Mesenchymal stem cell (in vitro differentiated cells and primary cell): Measurements from ENCODE around the gene CNN3.

Source experiments
- DNase-seq: peaks from one replicate; pipeline ENCODE4 v3.0.0-alpha.2; 2013
- H2AFZ ChIP-seq: one replicate; pipeline ENCODE4 v1.6.1; 2013; ENCODE audit warnings: low read depth, mild to moderate bottlenecking, control low read depth, inconsistent platforms, low read length, moderate library complexity
- H2AK5ac ChIP-seq: 2 replicates; pipeline ENCODE4 v1.6.1; 2013; ENCODE audit warnings: low read length, moderate library complexity, mild to moderate bottlenecking, inconsistent platforms; ENCODE audit not compliant: severe bottlenecking
- H2BK120ac ChIP-seq: one replicate; pipeline ENCODE4 v1.6.1; 2013; ENCODE audit warnings: low read depth, mild to moderate bottlenecking, inconsistent platforms, low read length, moderate library complexity
- H2BK12ac ChIP-seq, 2 experiments: one replicate each; pipeline ENCODE4 v1.6.1; 2013; ENCODE audit warnings: inconsistent platforms in 2 of 2, low read length in 2 of 2, mild to moderate bottlenecking in 2 of 2, moderate library complexity in 2 of 2, control low read depth in 1 of 2
- H2BK15ac ChIP-seq: one replicate; pipeline ENCODE4 v1.6.1; 2013; ENCODE audit warnings: mild to moderate bottlenecking, low read depth, inconsistent platforms; ENCODE audit not compliant: poor library complexity, severe bottlenecking
- H2BK5ac ChIP-seq: 2 replicates; pipeline ENCODE4 v1.6.1; 2013; ENCODE audit warnings: low read depth, mild to moderate bottlenecking, low read length, control low read depth, inconsistent platforms; ENCODE audit not compliant: poor library complexity, severe bottlenecking
- H3K14ac ChIP-seq, 2 experiments: one replicate each; pipeline ENCODE4 v1.6.1; 2013; ENCODE audit warnings: inconsistent platforms in 2 of 2, low read length in 2 of 2, control low read depth in 1 of 2, mild to moderate bottlenecking in 1 of 2, moderate library complexity in 1 of 2
- H3K18ac ChIP-seq, 2 experiments: one replicate each; pipeline ENCODE4 v1.6.1; 2013; ENCODE audit warnings: inconsistent platforms in 2 of 2, low read length in 2 of 2, control low read depth in 1 of 2, low read depth in 1 of 2, mild to moderate bottlenecking in 1 of 2
- H3K23ac ChIP-seq, 2 experiments: one replicate each; pipeline ENCODE4 v1.6.1; 2013; ENCODE audit warnings: inconsistent platforms in 2 of 2, low read length in 2 of 2, mild to moderate bottlenecking in 2 of 2, moderate library complexity in 2 of 2, control low read depth in 1 of 2
- H3K27ac ChIP-seq: 2 replicates; pipeline ENCODE4 v1.5.1; 2013; ENCODE audit warnings: mild to moderate bottlenecking, moderate library complexity, low read length, control low read depth, inconsistent platforms; ENCODE audit not compliant: poor library complexity, severe bottlenecking
- H3K27me3 ChIP-seq, 2 experiments: 2 replicates each; pipeline versions ENCODE4 v1.6.1 to v1.7.0; 2013; ENCODE audit warnings: low read length in 2 of 2, mild to moderate bottlenecking in 2 of 2, moderate library complexity in 2 of 2, control low read depth in 1 of 2, inconsistent platforms in 1 of 2; ENCODE audit not compliant: control insufficient read depth in 1 of 2, insufficient read depth in 1 of 2
- H3K36me3 ChIP-seq, 2 experiments: 2 replicates each; pipeline versions ENCODE4 v1.6.1 to v1.7.0; 2013; ENCODE audit warnings: low read length in 2 of 2, control low read depth in 1 of 2, inconsistent platforms in 1 of 2, low read depth in 1 of 2, mild to moderate bottlenecking in 1 of 2; ENCODE audit not compliant: insufficient read depth in 2 of 2, control insufficient read depth in 1 of 2
- H3K4ac ChIP-seq, 2 experiments: one replicate each; pipeline ENCODE4 v1.6.1; 2013; ENCODE audit warnings: inconsistent platforms in 2 of 2, low read length in 2 of 2, mild to moderate bottlenecking in 2 of 2, moderate library complexity in 2 of 2, control low read depth in 1 of 2, low read depth in 1 of 2
- H3K4me1 ChIP-seq: 2 replicates; pipeline ENCODE4 v1.6.1; 2013; ENCODE audit warnings: low read depth, low read length, control low read depth; ENCODE audit not compliant: control insufficient read depth, insufficient read depth
- H3K4me2 ChIP-seq: 2 replicates; pipeline ENCODE4 v1.6.1; 2013; ENCODE audit warnings: low read length, mild to moderate bottlenecking, inconsistent platforms; ENCODE audit not compliant: poor library complexity, severe bottlenecking
- H3K4me3 ChIP-seq, 2 experiments: 2 replicates each; pipeline versions ENCODE4 v1.5.1 to v1.7.0; 2013; ENCODE audit warnings: low read length in 2 of 2, mild to moderate bottlenecking in 2 of 2, control low read depth in 1 of 2, low read depth in 1 of 2; ENCODE audit not compliant: insufficient read depth in 1 of 2
- H3K79me1 ChIP-seq: replicated peaks from 2 replicates; pipeline ENCODE4 v1.6.1; 2013; ENCODE audit warnings: mild to moderate bottlenecking, control low read depth, low read length, inconsistent platforms; ENCODE audit not compliant: poor library complexity, severe bottlenecking
- H3K9ac ChIP-seq: 2 replicates; pipeline ENCODE4 v1.7.0; 2013; ENCODE audit warnings: mild to moderate bottlenecking, low read length, moderate library complexity
- H3K9me3 ChIP-seq: 2 replicates; pipeline ENCODE4 v1.7.0; 2013; ENCODE audit warnings: mild to moderate bottlenecking, low read length; ENCODE audit not compliant: control insufficient read depth
- H4K8ac ChIP-seq: one replicate; pipeline ENCODE4 v1.6.1; 2013; ENCODE audit warnings: inconsistent platforms, mild to moderate bottlenecking, low read length, moderate library complexity
- H4K91ac ChIP-seq: one replicate; pipeline ENCODE4 v1.6.1; 2013; ENCODE audit warnings: mild to moderate bottlenecking, low read length, inconsistent platforms
- WGBS: methylation state at CpG from one replicate; pipeline ENCODE4 v1.1.7; 2013; ENCODE audit warnings: mixed read lengths; 5-methylcytosine and 5-hydroxymethylcytosine counted together

The CNN3 gene

GRCh38 chr1:94953107-94953506 lies 26.2 kb upstream of the CNN3 start:
- Histone ChIP-seq H3K79me1 (no peaks in the 10 kb centered on the region), H2BK15ac (no peak overlapping the region), H2BK5ac (no peak overlapping the region), H3K23ac (no peak overlapping the region), H3K14ac (no peak overlapping the region), H2AFZ (no peak overlapping the region), H3K27me3 (no peaks in the 10 kb centered on the region), H3K9ac (no peak overlapping the region), H4K8ac (no peak overlapping the region), H2AK5ac (no peak overlapping the region), H3K36me3 (no peaks in the 10 kb centered on the region), H4K91ac (no peak overlapping the region), H2BK120ac (peak overlapping the region; percentile 54), H3K4ac (no peak overlapping the region), H3K18ac (peak overlapping the region in 1 of 2 experiments; percentile 60), H3K4me2 (no peak overlapping the region), H2BK12ac (peak overlapping the region in 1 of 2 experiments; percentile 96), H3K4me3 (no peak overlapping the region), H3K4me1 (no peaks in the 10 kb centered on the region), H3K9me3 (no peaks in the 10 kb centered on the region), H3K27ac (no peak overlapping the region)
- DNase-seq, result no peak

GRCh38 chr1:94952539-94952938 lies 25.6 kb upstream of the CNN3 start:
- no peak overlapping the region for H2AK5ac ChIP-seq
- H2BK12ac ChIP-seq, result no peak overlapping the region
- no peak overlapping the region for H3K4me3 ChIP-seq
- DNase-seq, result no peak
- no peak overlapping the region for H4K8ac ChIP-seq
- no peak overlapping the region for H3K14ac ChIP-seq
- no peak overlapping the region for H3K27ac ChIP-seq
- no peaks in the 10 kb centered on the region for H3K36me3 ChIP-seq
- no peak overlapping the region for H2AFZ ChIP-seq
- H3K4ac ChIP-seq, result no peak overlapping the region
- H2BK15ac ChIP-seq, result no peak overlapping the region
- H2BK5ac ChIP-seq, result no peak overlapping the region
- H3K4me1 ChIP-seq, result peaks cover 1% of the 10 kb centered on the region
- no peak overlapping the region for H3K18ac ChIP-seq
- H3K79me1 ChIP-seq, result no peaks in the 10 kb centered on the region
- no peaks in the 10 kb centered on the region for H3K9me3 ChIP-seq
- H3K23ac ChIP-seq, result no peak overlapping the region
- no peak overlapping the region for H3K4me2 ChIP-seq
- no peak overlapping the region for H4K91ac ChIP-seq
- no peak overlapping the region for H3K9ac ChIP-seq
- H3K27me3 ChIP-seq, result no peaks in the 10 kb centered on the region
- WGBS, result 100% methylated on average over 4 of the region's 5 CpGs
- no peak overlapping the region for H2BK120ac ChIP-seq

DNA sequence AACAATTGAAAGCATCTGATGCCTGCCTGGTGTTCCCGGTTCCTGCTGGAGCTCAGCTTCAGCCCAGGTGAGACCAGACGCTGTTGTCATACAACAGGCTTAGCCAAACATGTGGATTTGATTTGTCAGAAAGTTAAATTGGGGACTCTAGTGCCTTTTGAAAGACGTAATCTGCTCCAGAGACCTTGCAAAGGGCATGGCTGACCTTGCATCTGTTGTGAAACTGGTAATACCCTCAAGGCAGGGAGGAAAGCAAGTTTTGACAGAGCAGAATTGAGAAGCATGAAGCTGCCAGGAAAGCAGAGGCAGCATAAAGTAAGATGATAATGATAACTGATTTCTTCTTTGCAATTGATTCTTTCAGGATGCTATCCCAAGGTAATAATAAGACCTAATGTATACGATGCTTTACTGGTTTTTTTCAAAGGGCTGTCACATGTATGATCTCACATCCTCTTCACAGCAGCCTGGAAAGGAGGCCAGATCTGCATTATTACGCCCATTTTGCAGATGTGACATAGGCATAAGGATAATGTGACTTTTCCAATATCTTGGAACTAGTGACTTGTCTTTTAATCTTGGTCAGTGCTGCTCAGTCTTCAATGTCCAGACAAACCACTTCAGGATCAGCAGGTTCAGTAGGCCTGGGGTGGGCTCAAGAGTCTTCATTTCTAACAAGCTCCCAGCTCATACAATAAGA lies 24.7 kb upstream of the CNN3 start:
- Histone ChIP-seq H3K18ac (peak overlapping the region in 1 of 2 experiments; percentile 6), H3K4me1 (peaks cover 4% of the 10 kb centered on the region), H3K4ac (no peak overlapping the region), H2AK5ac (no peak overlapping the region), H3K27ac (no peak overlapping the region), H2AFZ (no peak overlapping the region), H3K23ac (no peak overlapping the region), H3K36me3 (no peaks in the 10 kb centered on the region), H3K4me2 (no peak overlapping the region), H4K8ac (no peak overlapping the region), H2BK12ac (peak overlapping the region in 1 of 2 experiments; percentile 14), H3K14ac (no peak overlapping the region), H3K27me3 (no peaks in the 10 kb centered on the region), H2BK120ac (peak overlapping the region; percentile 13), H3K4me3 (no peak overlapping the region), H3K79me1 (no peaks in the 10 kb centered on the region), H3K9me3 (no peaks in the 10 kb centered on the region), H4K91ac (no peak overlapping the region), H2BK15ac (no peak overlapping the region), H2BK5ac (no peak overlapping the region), H3K9ac (no peak overlapping the region)
- no peak for DNase-seq
- 87% methylated on average over 5 of the region's 5 CpGs for WGBS

DNA sequence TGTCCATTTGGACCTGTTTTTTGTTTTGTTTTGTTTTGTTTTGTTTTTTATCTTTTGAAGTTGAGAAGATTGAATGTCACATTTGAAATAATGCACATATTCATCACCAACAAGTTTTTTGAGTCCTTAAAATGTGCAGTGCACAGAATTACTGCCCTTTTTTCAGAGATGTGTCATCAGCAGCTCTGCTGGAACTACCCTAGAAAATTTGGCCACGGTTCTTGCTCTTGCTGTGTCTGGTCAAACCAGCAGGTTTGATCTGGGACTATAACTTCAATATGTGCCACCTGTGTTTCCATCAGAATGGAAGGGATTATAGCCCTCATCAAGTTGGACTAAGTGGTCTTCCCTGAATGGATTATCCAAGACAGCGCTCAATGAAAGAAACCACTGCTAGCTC lies 24.1 kb upstream of the CNN3 start:
- Histone ChIP-seq H3K9ac (no peak overlapping the region), H3K79me1 (no peaks in the 10 kb centered on the region), H3K4me2 (no peak overlapping the region), H3K4me1 (peaks cover 4% of the 10 kb centered on the region), H3K36me3 (no peaks in the 10 kb centered on the region), H2BK12ac (no peak overlapping the region), H2AFZ (no peak overlapping the region), H2BK120ac (peak overlapping the region; percentile 13), H2BK15ac (no peak overlapping the region), H3K18ac (no peak overlapping the region), H3K23ac (no peak overlapping the region), H4K8ac (no peak overlapping the region), H3K14ac (no peak overlapping the region), H3K27ac (no peak overlapping the region), H4K91ac (no peak overlapping the region), H3K27me3 (no peaks in the 10 kb centered on the region), H3K4me3 (no peak overlapping the region), H2AK5ac (no peak overlapping the region), H2BK5ac (no peak overlapping the region), H3K4ac (no peak overlapping the region), H3K9me3 (no peaks in the 10 kb centered on the region)
- 90% methylated on average over 2 of the region's 2 CpGs for WGBS
- no peak for DNase-seq
